Measurements from ENCODE around the gene HHAT. TPM values are rescaled to one million over a fixed set of nuclear protein-coding genes. Genes with fewer than 3 reads are reported as not detected.

Gene HHAT
- total RNA-seq, 4 donors from 2014 or later, result 4.6 to 8.8 (median 6.7) TPM

DNA sequence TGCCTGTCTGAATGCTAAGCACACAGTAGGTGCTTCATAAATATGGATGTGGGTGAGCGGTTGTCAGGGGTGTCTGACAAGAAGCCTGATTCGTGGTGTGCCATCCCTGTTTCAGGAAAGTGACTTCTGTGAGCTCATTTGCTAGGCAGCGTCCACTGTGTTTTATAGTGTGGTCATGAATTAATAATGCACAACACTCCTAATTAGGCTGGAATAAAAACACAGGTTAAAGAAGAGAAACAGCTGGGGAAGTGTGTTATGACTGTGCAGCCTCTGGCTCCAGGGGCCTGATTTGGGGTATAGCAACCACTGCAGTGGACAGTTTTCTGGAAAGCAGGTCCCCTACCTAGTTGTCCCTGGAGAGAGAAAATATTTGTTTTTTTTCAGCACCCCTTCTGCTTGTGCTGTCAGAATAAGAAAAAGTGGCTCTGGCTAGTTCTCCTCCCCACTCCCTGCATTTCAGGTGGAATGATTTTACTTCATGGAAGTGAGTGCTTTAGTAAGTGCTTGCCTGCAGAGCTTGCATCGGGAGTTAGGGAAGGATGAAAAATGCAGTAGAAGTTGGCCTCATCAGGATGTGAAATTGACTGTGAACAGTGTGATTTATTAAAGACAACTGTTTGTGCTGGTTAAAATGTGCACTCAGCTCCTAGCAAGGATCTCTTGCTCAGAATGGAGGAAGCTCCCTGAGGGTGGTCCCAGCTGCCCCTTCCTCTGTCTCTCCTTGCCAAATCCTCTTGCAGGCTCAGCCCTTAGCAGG, 333.8 kb downstream of the HHAT start:
- intact Hi-C loops (cut with DNase I; ENCODE audit: low total_unique reads), result no loop called here
- no peak overlapping the region for H3K4me3 ChIP-seq (ENCODE audit: low read depth, poor library complexity, severe bottlenecking)
- WGBS, 2 donors, result 84 to 88% methylated on average over 4 of the region's 4 CpGs
- no peak for DNase-seq (ENCODE audit: low spot score in 2 of 2)
- TF ChIP-seq, protein P1, sequence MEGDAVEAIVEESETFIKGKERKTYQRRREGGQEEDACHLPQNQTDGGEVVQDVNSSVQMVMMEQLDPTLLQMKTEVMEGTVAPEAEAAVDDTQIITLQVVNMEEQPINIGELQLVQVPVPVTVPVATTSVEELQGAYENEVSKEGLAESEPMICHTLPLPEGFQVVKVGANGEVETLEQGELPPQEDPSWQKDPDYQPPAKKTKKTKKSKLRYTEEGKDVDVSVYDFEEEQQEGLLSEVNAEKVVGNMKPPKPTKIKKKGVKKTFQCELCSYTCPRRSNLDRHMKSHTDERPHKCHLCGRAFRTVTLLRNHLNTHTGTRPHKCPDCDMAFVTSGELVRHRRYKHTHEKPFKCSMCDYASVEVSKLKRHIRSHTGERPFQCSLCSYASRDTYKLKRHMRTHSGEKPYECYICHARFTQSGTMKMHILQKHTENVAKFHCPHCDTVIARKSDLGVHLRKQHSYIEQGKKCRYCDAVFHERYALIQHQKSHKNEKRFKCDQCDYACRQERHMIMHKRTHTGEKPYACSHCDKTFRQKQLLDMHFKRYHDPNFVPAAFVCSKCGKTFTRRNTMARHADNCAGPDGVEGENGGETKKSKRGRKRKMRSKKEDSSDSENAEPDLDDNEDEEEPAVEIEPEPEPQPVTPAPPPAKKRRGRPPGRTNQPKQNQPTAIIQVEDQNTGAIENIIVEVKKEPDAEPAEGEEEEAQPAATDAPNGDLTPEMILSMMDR (IDR thresholded peaks at IDR 0.05), result no peak
- TF ChIP-seq POLR2A (IDR thresholded peaks at IDR 0.05), result no peak

DNA sequence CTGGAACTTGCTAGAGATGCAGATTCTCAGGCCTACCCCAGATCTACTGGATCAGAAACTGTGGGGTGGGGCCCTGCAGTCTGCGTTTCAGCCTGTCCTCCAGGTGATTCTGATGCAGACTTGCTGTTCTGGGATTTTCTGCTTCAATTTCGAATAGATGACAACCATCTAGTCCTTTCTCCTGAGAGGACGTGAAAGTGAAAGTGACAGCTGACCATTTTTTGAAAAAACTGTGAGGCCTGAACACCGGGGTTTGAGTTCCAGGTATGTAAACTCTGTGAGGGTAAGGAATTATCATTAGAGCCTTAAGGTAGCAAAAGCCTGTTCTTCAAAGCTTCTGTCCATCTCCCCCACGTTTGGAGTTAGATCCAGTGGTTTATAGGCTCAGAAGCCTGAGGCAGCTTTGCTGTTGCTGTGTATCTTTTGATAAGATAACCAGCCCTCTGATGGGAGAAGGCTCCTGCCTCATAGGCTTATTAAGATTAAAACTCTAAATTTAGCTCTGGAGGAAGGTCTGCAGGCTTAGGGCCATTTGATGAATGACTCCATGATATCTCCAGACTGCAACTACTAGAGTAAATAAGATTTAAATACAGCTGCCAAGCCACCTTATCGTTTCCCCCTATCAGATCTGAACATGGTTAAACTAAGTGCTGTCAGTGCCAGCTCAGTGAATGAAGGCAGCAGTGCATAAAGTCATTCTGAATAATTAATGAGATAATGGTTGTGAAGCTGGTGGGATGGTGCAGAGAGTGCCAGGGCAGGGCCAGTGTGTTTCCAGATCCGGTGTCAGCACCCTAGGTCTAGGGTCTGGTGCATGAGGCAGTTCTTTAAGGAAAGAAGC, 335.2 kb downstream of the HHAT start:
- intact Hi-C loops (cut with DNase I; ENCODE audit: low total_unique reads), result no loop called here
- H3K4me3 ChIP-seq (ENCODE audit: low read depth, poor library complexity, severe bottlenecking), result no peak overlapping the region
- WGBS, 2 donors, result 58 to 69% methylated on average over 7 of the region's 7 CpGs
- TF ChIP-seq, protein P1 (IDR thresholded peaks at IDR 0.05), result no peak
- no peak for TF ChIP-seq POLR2A (IDR thresholded peaks at IDR 0.05)
- no peak for DNase-seq (ENCODE audit: low spot score in 2 of 2)

DNA sequence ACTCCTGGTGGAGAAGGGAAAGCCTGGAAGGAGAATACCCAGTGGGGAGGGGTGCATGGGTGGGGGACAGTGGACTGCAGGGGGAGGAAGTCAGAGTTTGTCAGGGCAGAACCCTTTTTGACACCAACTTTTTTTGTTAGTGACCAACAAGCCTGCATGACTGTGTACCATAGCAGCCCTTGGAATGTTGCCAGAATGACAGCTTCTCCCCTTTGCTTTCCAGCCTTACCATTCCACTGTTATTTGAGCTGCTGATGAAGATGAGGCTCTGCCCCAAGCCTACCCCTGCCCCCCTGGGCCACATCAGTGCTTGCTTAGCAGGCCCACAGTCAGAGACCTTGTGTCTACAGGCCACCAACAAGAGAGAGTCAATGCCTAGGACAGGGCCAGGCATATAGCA, 341.2 kb downstream of the HHAT start:
- DNase-seq (ENCODE audit: low spot score in 2 of 2), result no peak
- TF ChIP-seq, protein P1 (IDR thresholded peaks at IDR 0.05), result no peak
- TF ChIP-seq POLR2A (IDR thresholded peaks at IDR 0.05), result no peak
- intact Hi-C loops (cut with DNase I; ENCODE audit: low total_unique reads), result loop anchor here (5.0 kb wide), 1 partner anchor 417 kb away; no protein-coding TSS in a partner anchor
- H3K4me3 ChIP-seq (ENCODE audit: low read depth, poor library complexity, severe bottlenecking), result no peak overlapping the region

DNA sequence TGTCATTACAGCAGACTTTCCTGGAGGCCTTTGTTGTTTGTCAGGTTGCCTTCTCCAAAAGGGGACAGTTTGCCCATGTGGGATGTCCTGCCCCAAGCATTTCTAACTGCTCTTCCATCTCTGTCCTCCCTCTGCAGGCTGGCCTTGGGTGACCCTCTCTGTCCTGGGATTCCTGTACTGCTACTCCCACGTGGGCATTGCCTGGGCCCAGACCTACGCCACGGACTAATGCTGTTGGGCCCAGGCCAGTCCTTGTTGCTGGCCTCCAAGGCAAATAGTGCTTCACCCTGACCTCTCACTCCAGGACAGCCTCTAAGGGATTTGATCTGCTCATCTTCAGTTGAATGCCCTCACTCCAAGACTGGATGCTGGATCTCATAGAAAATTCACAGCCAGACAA, 345.4 kb downstream of the HHAT start:
- TF ChIP-seq, protein P1 (IDR thresholded peaks at IDR 0.05), result no peak
- TF ChIP-seq POLR2A (IDR thresholded peaks at IDR 0.05), result no peak
- intact Hi-C loops (cut with DNase I; ENCODE audit: low total_unique reads), result no loop called here
- H3K4me3 ChIP-seq (ENCODE audit: low read depth, poor library complexity, severe bottlenecking), result no peak overlapping the region
- 86 to 90% methylated on average over 3 of the region's 3 CpGs for WGBS, 2 donors
- DNase-seq (ENCODE audit: low spot score in 2 of 2), result no peak

DNA sequence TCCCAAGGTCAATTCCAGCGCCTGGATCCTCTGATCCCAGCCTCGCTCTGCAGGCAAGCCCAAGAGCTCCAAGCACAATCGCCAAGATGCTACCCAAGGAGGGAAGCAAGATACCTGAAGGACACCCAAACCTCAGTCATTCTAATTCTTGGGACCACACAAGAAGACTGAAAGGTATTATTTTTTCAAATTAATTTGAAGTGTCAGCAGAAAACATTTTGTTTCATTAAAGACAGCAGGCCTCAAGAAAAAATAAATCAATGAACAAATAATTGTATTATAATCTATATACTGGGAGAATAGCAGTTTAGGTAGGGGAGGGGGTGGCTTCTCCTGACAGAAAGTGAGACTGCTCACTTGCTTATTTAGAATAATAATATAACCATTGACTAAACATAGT, 347.8 kb downstream of the HHAT start:
- H3K4me3 ChIP-seq (ENCODE audit: low read depth, poor library complexity, severe bottlenecking), result no peak overlapping the region
- intact Hi-C loops (cut with DNase I; ENCODE audit: low total_unique reads), result no loop called here
- no peak for DNase-seq (ENCODE audit: low spot score in 2 of 2)
- TF ChIP-seq POLR2A (IDR thresholded peaks at IDR 0.05), result no peak
- TF ChIP-seq, protein P1 (IDR thresholded peaks at IDR 0.05), result no peak
- WGBS, 2 donors, result 96 to 98% methylated on average over 3 of the region's 3 CpGs

All from lower leg skin (tissue), 4 donors.